Measurements from ENCODE around the gene DKK2. TPM values are rescaled to one million over a fixed set of nuclear protein-coding genes. Genes with fewer than 3 reads are reported as not detected.

DKK2 gene
- total RNA-seq, 1 experiment from 2014 or later: not detected

DNA sequence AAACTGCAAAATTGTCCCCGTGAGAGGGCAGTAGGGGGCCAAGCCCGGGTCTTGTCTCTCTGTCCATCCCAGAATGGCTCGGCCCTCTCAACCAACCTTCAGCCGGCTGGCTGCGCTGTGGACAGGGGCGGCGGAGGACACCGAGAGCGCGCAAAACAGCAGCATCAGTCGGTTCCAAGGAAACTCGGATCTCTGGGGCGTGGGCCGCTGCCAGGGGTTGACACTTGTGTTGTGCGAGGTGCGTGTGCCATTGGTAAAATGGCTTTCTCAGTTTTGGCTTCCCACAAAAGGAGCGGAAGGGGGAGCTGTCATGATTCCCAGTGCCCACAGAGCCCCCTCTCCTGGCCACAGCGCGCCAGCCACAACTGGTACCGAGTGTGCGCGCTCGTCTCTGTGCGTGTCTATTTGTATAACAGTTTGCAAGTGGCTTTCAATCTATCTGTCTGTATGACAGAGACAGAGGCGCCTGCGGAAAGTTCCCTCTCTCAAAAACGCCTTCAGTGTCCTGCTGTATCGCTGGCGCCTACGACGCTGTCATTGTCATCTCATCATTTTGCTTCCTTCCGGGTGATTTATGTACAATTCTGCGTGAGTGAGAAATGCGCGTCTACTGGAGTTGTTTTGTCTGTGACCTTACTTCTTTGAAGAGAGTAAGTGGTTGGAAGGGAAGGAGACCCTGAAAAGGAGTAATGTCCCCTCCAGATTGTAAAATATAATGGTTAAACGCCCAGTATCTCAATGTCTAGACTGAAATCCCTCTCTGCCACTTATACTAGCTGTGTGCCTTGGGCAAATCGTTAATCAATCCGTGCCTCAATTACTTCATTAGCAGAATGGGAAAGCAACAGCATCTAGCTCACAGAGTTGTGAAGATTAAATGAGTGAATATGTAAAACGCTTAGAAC, 1.8 kb downstream of the DKK2 start:
- peaks cover 6% of the 10 kb centered on the region for H3K9me3 Mint-ChIP-seq (ENCODE audit: low read depth, unreplicated experiment)
- H3K27ac Mint-ChIP-seq (ENCODE audit: unreplicated experiment): no peak overlapping the region
- DNase-seq: peak; percentile 44
- TF ChIP-seq, protein P1, sequence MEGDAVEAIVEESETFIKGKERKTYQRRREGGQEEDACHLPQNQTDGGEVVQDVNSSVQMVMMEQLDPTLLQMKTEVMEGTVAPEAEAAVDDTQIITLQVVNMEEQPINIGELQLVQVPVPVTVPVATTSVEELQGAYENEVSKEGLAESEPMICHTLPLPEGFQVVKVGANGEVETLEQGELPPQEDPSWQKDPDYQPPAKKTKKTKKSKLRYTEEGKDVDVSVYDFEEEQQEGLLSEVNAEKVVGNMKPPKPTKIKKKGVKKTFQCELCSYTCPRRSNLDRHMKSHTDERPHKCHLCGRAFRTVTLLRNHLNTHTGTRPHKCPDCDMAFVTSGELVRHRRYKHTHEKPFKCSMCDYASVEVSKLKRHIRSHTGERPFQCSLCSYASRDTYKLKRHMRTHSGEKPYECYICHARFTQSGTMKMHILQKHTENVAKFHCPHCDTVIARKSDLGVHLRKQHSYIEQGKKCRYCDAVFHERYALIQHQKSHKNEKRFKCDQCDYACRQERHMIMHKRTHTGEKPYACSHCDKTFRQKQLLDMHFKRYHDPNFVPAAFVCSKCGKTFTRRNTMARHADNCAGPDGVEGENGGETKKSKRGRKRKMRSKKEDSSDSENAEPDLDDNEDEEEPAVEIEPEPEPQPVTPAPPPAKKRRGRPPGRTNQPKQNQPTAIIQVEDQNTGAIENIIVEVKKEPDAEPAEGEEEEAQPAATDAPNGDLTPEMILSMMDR (IDR thresholded peaks at IDR 0.05; ENCODE audit: unreplicated experiment): peak; percentile 25
- no TSS peak for BruUV-seq (replicated peaks)
- intact Hi-C loops (cut with micrococcal nuclease; ENCODE audit: unreplicated experiment): loop anchor here (5.0 kb wide), 1 partner anchor 117 kb away; no protein-coding TSS in a partner anchor
- CTCF ChIA-PET: no interaction called here
- no peaks in the 10 kb centered on the region for H3K27me3 Mint-ChIP-seq (ENCODE audit: unreplicated experiment)
- H3K4me3 Mint-ChIP-seq (ENCODE audit: low read depth, unreplicated experiment): peak overlapping the region; percentile 73
- no peaks in the 10 kb centered on the region for H3K36me3 Mint-ChIP-seq (ENCODE audit: insufficient read depth, unreplicated experiment)
- no peaks in the 10 kb centered on the region for H3K4me1 Mint-ChIP-seq (ENCODE audit: low read depth, unreplicated experiment)

DNA sequence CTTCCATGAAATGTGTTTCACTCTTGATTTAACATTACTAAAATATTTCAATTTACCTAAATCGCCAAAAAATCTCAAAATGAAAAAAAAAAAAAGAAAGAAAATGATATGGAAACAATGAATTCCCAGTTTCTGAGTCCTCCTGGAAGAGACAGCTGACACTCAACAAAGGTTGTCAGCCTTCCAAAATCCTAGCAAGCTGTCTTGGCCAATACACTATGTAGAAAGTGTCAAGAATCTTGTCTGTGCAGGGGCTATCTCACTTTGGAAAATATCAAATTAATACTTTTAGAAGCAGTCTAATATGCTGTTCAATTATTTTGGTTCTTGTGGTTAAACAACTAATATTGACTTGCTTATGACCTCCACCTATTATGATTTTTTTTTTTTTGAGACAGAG, 8.7 kb downstream of the DKK2 start:
- Mint-ChIP-seq H3K27me3 (ENCODE audit: unreplicated experiment) (no peaks in the 10 kb centered on the region), H3K27ac (ENCODE audit: unreplicated experiment) (no peak overlapping the region), H3K9me3 (ENCODE audit: low read depth, unreplicated experiment) (peaks cover 2% of the 10 kb centered on the region), H3K4me3 (ENCODE audit: low read depth, unreplicated experiment) (no peak overlapping the region), H3K4me1 (ENCODE audit: low read depth, unreplicated experiment) (no peaks in the 10 kb centered on the region), H3K36me3 (ENCODE audit: insufficient read depth, unreplicated experiment) (no peaks in the 10 kb centered on the region)
- CTCF ChIA-PET: no interaction called here
- no peak for DNase-seq
- BruUV-seq (replicated peaks): no TSS peak
- TF ChIP-seq, protein P1 (IDR thresholded peaks at IDR 0.05; ENCODE audit: unreplicated experiment): no peak
- intact Hi-C loops (cut with micrococcal nuclease; ENCODE audit: unreplicated experiment): no loop called here

DNA sequence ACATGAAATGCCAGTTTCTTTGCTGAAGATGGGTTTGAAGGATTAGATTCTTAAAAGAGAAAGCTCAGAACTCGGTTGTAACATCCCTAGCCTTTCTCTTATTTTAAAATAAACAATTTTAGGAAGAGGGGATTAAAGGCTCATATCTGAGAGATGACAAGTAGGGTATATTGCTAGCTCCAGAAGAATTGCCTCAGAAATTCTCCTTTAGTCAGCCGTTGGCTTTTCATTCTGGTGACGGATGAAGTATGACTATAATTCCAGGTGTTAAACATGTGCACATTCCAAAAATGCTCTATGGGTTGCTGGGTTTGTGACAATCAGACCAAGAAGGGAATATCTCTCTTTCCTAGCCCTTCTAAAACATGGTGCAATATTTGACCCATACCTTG, 17.8 kb downstream of the DKK2 start:
- CTCF ChIA-PET: no interaction called here
- Mint-ChIP-seq H3K36me3 (ENCODE audit: insufficient read depth, unreplicated experiment) (no peaks in the 10 kb centered on the region), H3K4me3 (ENCODE audit: low read depth, unreplicated experiment) (no peak overlapping the region), H3K27me3 (ENCODE audit: unreplicated experiment) (no peaks in the 10 kb centered on the region), H3K4me1 (ENCODE audit: low read depth, unreplicated experiment) (no peaks in the 10 kb centered on the region), H3K9me3 (ENCODE audit: low read depth, unreplicated experiment) (no peaks in the 10 kb centered on the region), H3K27ac (ENCODE audit: unreplicated experiment) (no peak overlapping the region)
- BruUV-seq (replicated peaks): no TSS peak
- TF ChIP-seq, protein P1 (IDR thresholded peaks at IDR 0.05; ENCODE audit: unreplicated experiment): no peak
- DNase-seq: no peak
- intact Hi-C loops (cut with micrococcal nuclease; ENCODE audit: unreplicated experiment): no loop called here

DNA sequence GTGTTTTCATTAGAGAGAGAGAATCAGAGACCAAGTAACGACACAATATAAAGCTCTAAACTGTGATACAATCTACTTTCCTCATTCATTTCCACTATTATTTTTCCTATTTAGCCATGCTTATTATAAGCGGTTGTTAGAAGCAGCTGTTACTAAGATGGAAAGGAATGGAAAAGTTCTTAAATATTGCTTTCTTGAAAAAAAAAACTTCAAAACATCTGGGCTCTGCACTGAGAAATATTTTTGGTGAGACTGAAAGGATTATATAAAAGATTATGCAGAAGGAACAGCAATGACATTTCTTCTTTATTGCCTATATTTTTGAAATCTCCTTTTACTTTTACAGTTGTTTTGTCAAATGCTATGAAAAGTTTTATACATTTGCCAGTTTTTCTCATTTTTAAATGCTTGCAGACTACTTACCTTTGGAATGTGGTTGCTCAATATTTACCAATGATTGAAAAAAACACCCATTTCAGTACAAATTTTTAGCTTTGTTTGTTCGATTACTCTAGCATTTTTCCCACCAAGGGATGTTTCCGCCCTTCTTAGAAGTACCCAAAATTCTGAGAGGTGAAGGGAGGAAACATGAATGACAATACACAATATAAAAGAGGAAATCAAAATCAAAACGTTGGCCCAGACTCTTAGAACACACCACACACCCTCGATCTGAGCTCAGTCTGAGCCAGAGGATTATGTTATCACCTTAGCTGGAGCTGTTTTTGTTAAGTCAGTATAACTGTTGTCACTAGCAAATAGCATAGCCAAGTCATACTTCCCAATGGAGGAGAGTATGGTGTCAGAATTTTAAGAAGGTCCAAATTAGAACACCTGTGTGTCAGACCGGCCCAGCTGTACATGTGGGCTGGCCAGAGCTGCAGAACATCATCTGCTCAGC, 18.4 kb downstream of the DKK2 start:
- H3K4me3 Mint-ChIP-seq (ENCODE audit: low read depth, unreplicated experiment): no peak overlapping the region
- no peak overlapping the region for H3K27ac Mint-ChIP-seq (ENCODE audit: unreplicated experiment)
- H3K27me3 Mint-ChIP-seq (ENCODE audit: unreplicated experiment): no peaks in the 10 kb centered on the region
- H3K36me3 Mint-ChIP-seq (ENCODE audit: insufficient read depth, unreplicated experiment): no peaks in the 10 kb centered on the region
- intact Hi-C loops (cut with micrococcal nuclease; ENCODE audit: unreplicated experiment): no loop called here
- CTCF ChIA-PET: no interaction called here
- TF ChIP-seq, protein P1 (IDR thresholded peaks at IDR 0.05; ENCODE audit: unreplicated experiment): no peak
- BruUV-seq (replicated peaks): no TSS peak
- no peaks in the 10 kb centered on the region for H3K9me3 Mint-ChIP-seq (ENCODE audit: low read depth, unreplicated experiment)
- DNase-seq: no peak
- no peaks in the 10 kb centered on the region for H3K4me1 Mint-ChIP-seq (ENCODE audit: low read depth, unreplicated experiment)
